ENCODE data around the gene PVALB.

DNA sequence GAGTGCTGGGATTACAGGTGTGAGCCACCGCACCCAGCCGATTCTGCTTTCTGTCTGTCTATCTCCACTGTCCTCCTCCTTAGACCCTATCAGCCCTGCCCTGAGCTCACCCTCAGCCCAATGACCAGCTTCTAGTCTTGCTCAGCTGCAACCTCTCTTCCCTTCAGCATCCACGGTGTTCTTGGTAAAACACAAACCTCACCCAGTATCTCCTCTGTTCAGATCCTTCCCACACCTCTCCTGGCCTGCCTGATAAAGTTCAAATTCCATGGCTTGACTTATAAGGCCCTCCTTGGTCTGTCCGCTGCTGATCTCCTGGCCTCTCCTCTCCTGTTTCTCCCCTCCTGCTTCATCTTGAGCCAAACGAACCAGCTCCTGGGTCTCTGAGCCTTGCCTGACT, 29.4 kb upstream of the PVALB start:
- TF ChIP-seq, protein P1, sequence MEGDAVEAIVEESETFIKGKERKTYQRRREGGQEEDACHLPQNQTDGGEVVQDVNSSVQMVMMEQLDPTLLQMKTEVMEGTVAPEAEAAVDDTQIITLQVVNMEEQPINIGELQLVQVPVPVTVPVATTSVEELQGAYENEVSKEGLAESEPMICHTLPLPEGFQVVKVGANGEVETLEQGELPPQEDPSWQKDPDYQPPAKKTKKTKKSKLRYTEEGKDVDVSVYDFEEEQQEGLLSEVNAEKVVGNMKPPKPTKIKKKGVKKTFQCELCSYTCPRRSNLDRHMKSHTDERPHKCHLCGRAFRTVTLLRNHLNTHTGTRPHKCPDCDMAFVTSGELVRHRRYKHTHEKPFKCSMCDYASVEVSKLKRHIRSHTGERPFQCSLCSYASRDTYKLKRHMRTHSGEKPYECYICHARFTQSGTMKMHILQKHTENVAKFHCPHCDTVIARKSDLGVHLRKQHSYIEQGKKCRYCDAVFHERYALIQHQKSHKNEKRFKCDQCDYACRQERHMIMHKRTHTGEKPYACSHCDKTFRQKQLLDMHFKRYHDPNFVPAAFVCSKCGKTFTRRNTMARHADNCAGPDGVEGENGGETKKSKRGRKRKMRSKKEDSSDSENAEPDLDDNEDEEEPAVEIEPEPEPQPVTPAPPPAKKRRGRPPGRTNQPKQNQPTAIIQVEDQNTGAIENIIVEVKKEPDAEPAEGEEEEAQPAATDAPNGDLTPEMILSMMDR (IDR thresholded peaks at IDR 0.05) = no peak
- TF ChIP-seq POLR2A (IDR thresholded peaks at IDR 0.05) = no peak
- TF ChIP-seq POLR2AphosphoS5 (IDR thresholded peaks at IDR 0.05) = no peak
